Dedifferentiated amniotic fluid mesenchymal stem cell (primary cell): Measurements from ENCODE around the gene USP7.
"Not testable (repeated sequence)": the region's sequence is repeated elsewhere in the genome, so short reads cannot be mapped to it uniquely, and the experiment has no call there.

Experiments used
- DNase-seq: peaks from one replicate; pipeline ENCODE4 v3.0.0-alpha.2; 2016; ENCODE audit errors: extremely low spot score

The USP7 gene

DNA sequence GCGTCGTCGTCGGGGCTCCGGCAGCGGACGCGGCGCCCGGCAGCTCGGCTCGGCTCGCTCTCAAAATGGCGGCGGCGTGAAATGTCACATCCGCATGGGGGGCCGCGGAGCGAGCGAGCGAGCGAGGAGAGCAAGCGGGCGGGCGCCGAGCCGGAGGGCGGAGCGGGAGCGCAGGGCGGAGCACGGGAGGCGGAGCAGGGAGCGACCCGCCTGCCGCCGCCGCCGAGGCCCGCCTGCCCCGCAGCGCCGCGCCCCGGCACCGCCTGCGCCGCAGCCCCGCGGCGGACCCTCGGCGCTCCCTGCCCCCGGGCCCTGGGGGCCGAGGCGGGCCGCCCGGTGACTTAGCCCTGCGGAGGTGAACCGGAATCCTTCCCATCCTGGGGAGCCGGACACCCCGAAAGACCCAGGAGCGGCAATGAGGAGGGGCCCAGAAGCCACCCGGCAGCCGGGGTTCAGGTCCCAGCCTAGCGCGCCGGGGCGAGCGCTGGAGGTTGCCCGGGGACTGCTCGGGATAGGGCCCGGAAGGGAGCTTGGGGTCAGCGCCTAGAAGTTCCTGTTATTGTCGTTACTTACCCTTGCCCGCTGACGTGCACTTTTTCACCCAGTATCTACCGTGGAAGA, at the start of gene USP7:
Gene USP7 (minus strand): TSS at position 86 of the 621 bp plus-strand sequence. CDS start 621 bp downstream, outside the sequence.
- peak; percentile 87 for DNase-seq

DNA sequence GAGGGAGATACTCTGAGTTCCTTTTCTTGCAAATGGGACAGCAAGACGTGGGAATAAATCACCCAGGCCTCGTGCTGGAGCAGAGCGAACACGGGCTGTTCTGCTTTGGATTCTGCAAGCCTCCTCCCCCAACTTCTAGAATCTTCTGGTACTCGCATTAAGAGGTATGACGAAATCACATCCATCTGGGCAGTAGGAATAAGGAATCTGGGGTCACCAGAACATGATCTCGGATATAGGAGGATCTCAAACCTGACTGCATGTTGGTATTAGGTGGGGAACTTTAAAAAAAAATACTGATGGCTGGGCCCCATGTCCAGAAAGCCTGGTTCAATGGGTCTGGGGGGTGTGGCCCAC, 49.8 kb upstream of the USP7 start:
- no peak for DNase-seq

DNA sequence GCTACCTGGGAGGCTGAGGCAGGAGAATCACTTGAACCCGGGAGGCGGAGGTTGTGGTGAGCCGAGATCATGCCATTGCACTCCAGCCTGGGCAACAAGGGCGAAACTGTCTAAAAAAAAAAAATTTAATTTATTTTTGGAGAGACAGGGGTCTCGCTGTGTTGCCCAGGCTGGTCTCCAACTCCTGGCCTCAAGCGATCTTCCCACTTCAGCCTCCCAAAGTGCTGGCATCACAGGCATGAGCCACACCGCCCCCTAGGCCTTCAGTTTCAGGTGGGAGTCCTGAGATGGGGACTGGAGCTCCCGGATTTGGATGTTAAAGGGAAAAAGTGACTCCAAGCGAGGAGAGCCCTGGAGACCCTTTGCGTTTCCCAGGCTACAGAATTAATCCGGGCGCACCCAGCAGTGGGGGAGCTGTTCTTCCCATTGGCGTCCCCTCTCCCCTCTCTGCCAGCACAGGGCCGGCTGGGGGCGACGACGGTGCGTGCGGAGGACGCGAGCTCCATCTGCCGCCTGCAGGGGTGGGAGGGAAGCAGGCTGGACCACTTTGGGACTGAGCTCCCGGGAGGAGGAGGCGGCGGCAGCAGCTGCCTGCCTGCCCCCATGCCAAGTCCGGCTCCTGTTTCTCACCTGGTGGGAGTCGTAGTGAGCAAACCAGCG, 49.3 kb upstream of the USP7 start:
- DNase-seq = no peak

DNA sequence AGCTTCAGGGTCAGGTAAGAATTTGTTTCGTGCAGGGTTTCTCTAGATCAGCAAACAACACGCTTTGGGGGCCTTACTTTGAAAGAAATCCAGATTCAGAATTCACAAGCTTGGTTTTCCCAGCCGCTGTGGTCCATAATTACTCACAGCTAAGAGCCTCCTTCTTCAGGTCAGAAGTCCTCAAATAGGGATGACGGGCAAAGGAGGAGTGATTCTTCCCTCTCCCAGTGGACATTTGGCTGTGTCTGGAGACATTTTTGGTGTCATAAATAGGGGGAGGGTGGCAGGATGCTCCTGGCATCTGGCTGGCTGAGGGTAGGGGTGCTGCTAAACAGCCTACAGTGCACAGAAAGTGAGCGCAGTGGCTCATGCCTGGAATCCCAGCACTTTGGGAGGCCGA, 48.6 kb upstream of the USP7 start:
- no peak for DNase-seq

DNA sequence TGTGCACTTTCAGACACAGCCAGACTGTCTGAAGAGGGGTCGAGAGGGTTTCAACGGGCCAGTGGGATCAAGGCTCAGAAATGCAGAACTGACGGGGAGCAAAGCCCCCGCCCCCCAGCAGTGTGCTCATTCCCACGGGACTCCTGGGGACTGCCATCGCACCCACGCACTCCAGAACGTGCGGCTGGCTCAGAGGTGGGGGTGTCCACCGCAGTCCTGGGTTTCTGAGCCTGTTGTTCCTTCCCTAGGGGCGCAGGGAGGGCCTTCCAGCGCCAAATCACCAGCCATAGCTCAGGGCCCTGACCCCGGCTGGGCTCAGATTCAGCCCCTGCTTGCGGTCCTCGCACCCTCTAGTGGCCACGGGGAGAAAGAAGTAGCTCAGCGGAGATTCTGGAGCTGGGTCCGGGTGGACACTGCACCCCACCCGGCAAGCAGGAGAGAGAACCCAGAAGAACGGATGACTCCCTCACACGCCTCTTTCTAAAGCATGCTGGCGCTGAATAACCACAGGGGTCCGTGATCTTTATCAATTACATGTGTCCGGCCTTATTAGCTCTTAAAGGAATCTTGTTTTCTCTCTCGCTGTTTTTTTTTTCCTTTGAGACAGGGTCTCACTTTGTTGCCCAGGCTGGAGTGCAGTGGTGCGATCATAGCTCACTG, 45.0 kb upstream of the USP7 start:
- DNase-seq = peak; percentile 60

DNA sequence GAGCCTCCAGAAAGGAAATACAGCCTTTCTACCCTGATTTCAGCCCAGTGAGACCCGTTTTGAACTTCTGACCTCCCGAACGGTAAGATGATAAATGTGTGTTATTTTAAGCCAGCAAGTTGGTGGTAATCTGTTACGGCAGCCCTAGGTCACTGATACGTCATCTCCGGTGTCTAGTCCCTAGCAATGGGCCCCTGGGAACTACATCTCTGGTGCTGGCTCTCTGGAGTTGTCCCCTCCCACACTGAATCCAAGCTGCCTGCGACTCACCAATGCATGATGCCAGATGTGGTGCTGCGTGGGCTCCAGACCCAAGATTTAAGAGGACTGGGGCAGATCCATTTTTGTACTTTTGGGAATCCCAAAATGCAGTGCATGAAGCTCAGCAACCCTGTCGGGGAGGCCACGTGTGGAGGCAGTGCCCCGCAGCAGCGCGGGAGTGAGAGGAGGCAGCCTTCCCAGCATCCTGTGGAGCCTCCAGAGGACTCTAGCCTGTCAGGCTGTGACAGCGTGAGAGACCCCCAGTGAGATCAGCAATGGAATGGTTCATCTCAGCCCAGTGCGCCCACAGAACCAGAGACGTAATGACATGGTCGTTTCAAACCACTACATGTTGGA, 43.6 kb upstream of the USP7 start:
- DNase-seq = no peak

DNA sequence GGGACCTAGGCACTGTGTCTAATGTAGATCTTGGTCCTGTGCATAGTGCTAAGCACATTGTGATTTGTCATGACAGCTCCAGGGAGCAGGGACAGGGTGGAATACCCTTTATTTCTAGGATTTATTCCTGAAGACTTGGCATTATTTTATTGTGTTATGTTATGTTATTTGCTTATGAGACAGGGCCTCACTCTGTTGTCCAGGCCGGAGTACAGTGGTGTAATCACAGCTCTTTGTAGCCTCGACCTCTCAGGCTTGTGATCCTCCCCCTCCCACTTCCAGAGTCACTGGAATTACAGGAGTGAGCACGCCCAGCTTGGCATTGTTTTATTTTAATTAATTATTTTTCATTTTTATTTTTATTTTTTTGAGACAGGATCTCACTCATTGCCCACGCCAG, 40.5 kb upstream of the USP7 start:
- DNase-seq = no peak

DNA sequence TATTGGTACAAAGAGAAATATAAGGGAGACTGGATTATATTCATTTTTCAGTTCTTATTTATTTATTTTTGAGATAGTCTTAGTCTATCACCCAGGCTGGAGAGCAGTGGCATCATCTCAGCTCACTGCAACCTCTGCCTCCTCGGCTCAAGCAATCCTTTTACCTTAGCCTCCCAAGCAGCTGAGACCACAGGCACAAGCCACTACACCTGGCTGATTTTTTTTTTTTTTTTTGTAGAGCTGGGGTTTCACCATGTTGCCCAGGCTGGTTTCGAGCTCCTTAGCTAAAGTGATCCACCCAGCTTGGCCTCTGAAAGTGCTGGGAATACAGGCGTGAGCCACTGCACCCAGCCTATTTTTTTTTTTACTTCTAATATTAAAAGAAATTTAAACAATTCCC, 40.1 kb upstream of the USP7 start:
- DNase-seq = no peak

DNA sequence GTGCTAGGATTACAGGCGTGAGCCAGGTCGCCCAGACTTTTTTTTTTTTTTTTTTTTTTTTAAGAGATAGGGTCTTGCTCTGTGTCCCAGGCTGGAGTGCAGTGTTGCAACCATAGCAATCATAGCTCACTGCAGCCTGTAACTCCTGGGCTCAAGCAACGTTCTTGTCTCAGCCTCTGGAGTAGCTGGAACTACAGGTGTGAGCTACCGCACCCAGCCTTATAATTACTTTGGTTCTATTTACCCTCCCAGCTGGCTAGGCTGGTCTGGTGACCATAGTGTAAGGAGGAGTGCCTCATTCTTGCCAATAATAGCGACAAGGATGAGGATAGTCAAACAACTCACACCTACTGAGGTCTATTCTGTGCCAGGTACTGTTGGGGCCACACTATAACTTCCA, 39.6 kb upstream of the USP7 start:
- no peak for DNase-seq

DNA sequence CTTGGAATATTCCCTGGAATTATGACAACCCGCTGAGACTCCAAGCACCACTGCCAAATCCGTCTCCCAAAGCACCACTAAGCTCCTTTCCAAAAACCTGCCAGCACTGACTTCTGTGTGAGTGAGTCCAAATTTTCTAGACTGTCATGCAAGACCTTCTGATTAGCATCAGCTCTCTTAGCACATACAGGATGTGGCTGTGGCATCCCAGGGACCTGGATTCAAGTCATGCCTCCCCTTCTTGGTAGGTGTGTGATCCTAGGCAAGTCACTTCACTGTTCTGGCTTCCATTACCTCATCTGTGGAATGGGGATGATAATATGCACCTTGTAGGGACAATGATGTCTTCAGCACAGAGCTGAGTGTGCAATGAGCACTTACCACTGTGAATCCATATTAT, 38.3 kb upstream of the USP7 start:
- no peak for DNase-seq

DNA sequence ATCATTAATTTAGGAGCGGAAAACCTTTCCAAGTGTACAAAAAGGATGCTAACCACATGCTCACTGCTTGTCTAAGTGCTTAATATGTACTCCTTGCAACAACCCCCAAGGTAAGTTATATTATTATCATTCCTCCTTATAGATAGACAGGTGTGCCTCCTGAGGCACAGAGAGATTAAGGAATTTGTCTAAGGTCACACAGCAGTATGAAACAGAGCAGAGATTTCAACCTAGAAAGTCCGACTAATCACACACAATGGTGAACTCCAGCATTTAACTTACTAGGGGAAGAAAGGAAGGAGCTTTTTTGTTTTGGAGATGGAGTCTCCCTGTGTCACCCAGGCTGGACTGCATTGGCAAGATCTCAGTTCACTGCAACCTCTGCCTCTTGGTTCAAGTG, 37.0 kb upstream of the USP7 start:
- DNase-seq = no peak

DNA sequence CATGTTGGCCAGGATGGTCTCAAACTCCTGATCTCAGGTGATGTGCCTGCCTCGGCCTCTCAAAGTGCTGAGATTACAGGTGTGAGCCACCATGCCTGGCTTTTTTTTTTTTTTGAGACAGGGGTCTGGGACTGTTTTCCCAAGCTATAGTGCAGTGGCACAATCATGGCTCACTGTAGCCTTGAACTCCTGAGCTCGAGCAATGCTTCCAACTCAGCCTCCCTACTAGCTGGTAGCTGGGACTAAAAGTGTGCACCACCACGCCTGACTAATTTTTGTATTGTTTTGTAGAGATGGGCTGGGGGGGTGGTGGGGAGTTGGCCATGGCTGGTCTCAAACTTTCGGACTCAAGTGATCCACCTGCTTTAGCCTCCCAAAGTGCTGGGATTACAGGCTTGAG, 36.1 kb upstream of the USP7 start:
- DNase-seq = no peak

DNA sequence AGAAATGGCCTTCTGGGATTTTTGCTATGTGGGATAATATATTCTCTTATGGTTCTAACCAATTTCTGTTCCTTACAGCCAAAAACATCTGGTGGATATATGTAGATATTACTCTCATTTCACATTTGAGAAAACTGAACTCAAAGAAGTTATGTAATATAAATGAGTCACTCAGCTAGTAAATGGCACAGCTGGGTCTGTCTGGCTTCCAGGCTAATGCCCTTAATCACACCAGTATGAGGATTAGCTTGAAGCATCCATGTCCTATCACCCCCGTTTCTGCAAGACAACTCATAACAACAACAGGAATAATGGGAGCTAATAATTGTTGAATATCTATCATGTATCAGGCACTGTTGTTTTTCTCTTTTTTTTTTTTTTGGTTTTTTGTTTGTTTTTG, 34.4 kb upstream of the USP7 start:
- DNase-seq = peak; percentile 69

DNA sequence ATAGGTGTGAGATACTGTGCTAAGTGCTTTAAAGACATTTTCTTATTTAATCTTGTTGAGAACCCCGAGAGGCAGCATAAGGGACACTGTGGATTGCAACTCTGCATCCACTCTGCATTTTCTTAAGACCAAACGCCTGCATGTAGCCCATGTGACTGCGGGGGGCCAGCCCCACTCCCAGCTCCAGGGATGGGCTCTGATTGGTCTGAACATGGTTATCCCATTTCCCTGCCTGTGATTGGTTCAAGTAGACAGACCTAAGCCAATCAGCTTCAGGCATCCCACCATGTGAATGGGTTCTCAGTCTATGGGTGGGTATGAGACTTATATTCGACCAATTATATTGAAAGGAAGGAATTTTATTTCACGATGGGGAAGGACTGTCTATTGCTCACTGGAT, 33.2 kb upstream of the USP7 start:
- no peak for DNase-seq

DNA sequence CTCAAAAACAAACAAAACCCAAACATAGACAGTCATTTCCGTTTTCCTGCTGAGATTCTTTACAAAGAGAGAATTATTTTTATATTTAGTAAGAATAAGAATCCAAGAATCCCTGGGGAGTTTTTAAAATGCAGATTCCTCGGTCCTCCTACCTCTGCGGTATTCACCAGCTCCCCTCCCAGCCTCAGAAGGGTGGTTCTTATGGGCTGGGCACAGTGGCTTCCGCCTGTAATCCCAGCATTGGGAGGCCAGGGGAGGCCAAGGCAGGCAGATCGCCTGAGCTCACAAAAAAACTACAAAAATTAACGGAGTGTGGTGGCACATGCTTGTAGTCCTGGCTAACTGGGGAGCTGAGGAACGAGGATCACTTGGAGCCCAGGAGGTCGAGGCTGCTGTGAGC, 26.7 kb upstream of the USP7 start:
- no peak for DNase-seq

DNA sequence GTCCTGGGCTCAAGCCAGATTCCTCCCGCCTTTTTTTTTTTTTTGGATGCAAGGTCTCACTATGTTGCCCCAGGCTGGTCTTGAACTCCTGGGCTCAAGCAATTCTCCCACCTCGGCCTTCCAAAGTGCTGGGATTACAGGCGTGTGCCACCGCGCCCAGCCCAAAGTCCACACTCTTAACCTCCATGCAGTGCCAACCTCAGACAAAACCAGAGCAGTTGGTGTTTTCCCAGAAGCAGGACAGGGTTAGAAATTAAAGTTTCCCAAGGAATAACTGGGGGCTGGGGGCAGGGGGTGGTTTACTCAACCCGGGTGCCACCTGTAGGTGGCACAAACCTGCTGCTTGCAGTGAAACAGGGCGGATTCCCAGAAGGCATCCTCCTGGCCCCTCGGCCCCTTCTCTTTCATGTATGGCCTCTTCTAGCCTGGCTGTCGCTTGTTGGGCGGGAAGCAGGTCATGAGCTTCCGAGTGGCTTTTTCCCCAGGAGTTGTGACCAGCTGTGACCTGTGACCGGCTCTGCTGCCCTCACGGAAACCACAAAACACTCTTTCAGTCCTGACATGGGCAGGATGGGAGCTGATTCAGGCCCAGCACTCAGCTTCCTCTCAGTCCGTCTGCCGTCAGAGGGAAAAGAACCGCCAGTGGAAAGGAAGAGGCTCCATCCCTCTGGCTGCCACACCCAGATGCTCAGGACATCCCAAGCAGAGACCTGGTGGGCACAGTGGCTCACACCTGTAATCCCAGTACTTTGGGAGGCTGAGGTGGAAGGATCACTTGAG, 25.6 kb upstream of the USP7 start:
- no peak for DNase-seq

DNA sequence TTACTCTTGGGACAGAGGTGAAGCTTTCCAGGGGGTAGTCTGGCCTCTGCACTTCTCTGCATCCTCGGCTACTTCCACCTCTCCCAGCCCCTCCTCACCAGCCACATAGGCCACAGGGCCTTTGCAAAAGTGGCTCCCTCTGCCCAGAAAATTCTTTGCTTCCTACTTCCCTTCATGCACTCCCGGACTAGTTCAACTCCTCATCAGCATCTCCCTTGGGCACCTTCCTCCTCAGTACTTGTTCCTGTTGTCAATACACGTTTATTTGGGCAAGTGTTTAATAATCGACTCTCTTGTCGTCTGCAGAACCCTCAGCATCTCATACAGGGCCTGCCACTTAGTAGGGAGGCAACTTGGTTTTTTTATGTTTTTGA, 23.1 kb upstream of the USP7 start:
- no peak for DNase-seq

DNA sequence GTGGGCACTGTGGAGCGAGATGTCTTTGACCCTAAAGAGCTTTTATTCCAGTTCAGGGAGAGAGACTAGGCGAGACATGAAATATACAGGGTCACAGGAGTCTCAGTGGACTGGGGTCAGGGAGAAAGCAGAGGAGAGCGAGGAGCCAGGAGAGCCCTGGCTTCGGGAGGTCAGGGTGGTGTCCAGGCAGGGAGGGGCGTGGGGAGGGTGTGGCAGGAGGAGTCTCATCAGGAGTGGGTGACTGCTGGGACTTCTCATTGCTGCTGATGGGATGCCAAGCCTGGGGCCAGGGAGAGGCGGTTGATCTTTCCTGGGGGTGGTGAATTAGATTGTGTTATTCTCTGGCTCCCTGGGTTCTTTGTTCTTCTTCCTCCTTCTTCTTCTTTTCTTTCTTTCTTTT, 22.4 kb upstream of the USP7 start:
- no peak for DNase-seq

DNA sequence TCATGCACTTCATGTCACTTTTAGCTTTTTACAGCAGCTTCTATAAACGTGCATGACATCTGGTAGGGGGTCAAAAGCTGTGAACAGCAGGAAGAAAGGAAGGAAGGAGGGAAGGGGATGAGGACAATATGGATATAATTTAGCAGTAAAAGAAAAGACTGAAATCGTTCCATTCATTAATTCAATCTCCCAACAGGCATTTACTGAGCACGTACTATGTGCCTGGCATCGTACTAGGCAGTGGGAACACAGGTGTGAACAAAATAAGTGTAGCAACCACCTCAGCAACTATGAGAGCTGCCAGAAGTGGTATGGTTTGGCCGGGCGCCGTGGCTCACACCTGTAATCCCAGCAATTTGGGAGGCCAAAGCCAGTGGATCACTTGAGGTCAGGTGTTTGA, 19.1 kb upstream of the USP7 start:
- no peak for DNase-seq

DNA sequence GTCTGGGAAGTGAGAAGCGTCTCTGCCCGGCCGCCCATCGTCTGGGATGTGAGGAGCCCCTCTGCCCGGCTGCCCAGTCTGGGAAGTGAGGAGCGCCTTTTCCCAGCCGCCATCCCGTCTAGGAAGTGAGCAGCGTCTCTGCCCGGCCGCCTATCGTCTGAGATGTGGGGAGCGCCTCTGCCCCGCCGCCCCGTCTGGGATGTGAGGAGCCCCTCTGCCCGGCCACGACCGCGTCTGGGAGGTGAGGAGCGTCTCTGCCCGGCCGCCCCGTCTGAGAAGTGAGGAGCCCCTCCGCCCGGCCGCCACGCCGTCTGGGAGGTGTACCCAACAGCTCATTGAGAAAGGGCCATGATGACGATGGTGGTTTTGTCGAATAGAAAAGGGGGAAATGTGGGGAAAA, 18.2 kb upstream of the USP7 start:
- DNase-seq = not testable (repeated sequence)

DNA sequence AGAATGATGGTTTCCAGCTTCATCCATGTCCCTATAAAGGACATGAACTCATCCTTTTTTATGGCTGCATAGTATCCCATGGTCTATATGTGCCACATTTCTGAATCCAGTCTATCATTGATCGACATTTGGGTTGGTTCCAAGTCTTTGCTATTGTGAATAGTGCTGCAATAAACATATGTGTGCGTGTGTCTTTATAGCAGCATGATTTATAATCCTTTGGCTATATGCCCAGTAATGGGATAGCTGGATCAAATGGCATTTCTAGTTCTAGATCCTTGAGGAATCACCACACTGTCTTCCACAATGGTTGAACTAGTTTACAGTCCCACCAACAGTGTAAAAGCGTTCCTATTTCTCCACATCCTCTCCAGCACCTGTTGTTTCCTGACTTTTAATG, 12.5 kb upstream of the USP7 start:
- DNase-seq = not testable (repeated sequence)

DNA sequence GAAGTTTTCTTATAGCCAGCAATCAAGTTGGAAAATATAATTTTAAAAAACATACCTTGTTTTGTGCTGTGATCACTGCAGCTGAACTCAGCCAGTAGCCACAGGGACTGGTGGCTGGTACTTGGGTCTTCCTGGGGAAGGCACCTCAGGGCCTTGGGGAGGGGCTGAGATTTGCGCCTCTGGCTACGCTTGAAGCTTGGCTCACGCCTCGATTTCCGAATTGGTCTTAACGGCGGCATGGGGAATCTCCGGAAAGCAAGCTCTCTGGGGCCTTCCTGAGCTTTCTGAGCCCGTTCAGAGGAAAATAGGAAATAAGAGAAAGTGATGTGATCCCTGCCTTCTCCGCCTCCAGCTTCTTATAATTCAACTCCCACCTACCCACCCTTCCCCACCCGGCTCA, 11.3 kb upstream of the USP7 start:
- DNase-seq = no peak
